Heart right ventricle (tissue), 16 donors: ENCODE results near the gene MRPL1. TPM values are rescaled to one million over a fixed set of nuclear protein-coding genes. Genes with fewer than 3 reads are reported as not detected.

ENCODE experiments used
- ATAC-seq, 8 donors: fragments of 200-7000 bp; cut with Tn5 transposase; one replicate each; pipeline ENCODE4 v1.9.1; 2020; ENCODE audit warnings: mild to moderate bottlenecking in 8 of 8, moderate library complexity in 8 of 8, moderate number of reproducible peaks in 1 of 8
- DNase-seq, 2 donors: peaks; one replicate each; pipeline ENCODE4 v3.0.0-alpha.2; 2020
- H3K27ac ChIP-seq, 10 donors: fragments of 200-600 bp; sonication (generic) in 2 of 10; one replicate each; pipeline versions ENCODE4 v1.5.0 to v1.8.0; 2020 to 2022; ENCODE audit warnings: mild to moderate bottlenecking in 3 of 10
- H3K27me3 ChIP-seq, 7 donors: fragments of 200-600 bp; one replicate each; pipeline ENCODE4 v1.8.0; 2021 to 2022; ENCODE audit warnings: mild to moderate bottlenecking in 2 of 7
- H3K36me3 ChIP-seq, 9 donors: fragments of 200-600 bp; sonication (generic) in 1 of 9; one replicate each; pipeline versions ENCODE4 v1.5.0 to v1.8.0; 2020 to 2022; ENCODE audit warnings: mild to moderate bottlenecking in 2 of 9
- H3K4me1 ChIP-seq, 9 donors: fragments of 200-600 bp; sonication (generic) in 1 of 9; one replicate each; pipeline versions ENCODE4 v1.5.0 to v1.8.0; 2020 to 2022; ENCODE audit warnings: mild to moderate bottlenecking in 4 of 9
- H3K4me3 ChIP-seq, 10 donors: fragments of 200-600 bp; sonication (generic) in 2 of 10; one replicate each; pipeline versions ENCODE4 v1.5.0 to v1.8.0; 2020 to 2022; ENCODE audit warnings: mild to moderate bottlenecking in 7 of 10, moderate library complexity in 2 of 10
- H3K9me3 ChIP-seq, 11 donors: fragments of 200-600 bp in 10 of 11; sonication (generic) in 2 of 11; one replicate each; pipeline versions ENCODE4 v1.5.0 to v1.8.0; 2013 to 2022; ENCODE audit warnings: mild to moderate bottlenecking in 2 of 11, control low read depth in 1 of 11, moderate library complexity in 1 of 11
- CTCF ChIP-seq, 9 donors: fragments of 200-600 bp; sonication (generic) in 2 of 9; IDR thresholded peaks; one replicate each; pipeline versions ENCODE4 v1.5.0 to v1.8.0; 2021 to 2022; ENCODE audit warnings: antibody characterized with exemption in 9 of 9, mild to moderate bottlenecking in 5 of 9, moderate library complexity in 1 of 9
- WGBS, 2 donors: extraction: QIAGEN DNeasy Blood & Tissue Kit; methylation state at CpG; one replicate each; pipeline ENCODE4 v1.1.7; 2013; ENCODE audit warnings: inconsistent platforms in 1 of 2; 5-methylcytosine and 5-hydroxymethylcytosine counted together
- intact Hi-C, 10 donors: fragments of 100-400 bp; cut with DNase I; formaldehyde crosslinking; loops; one replicate each; pipeline versions ENCODE4 v1.11.1 to v1.14.2; 2022
- polyA plus RNA-seq, 2 donors: library from polyadenylated mRNA; stranded (reverse); fragments of 200-250 nt; gene quantifications; one replicate each; pipeline ENCODE4 v1.2.3, GENCODE V29; 2013
- total RNA-seq, 10 donors: library from RNA; stranded (reverse); fragmentation: NEBNext Ultra II Directional in 3 of 10; extraction: Animal tissue kit (Norgen Biotek cat#: 25700) in 3 of 10; gene quantifications; one replicate each; pipeline versions ENCODE4 v1.2.1 to v1.2.4, GENCODE V29; 2021 to 2023
- donor health status: Arrhythmogenic right ventricular cardiomyopathy.
- donor health status: ischemic (EF 13 %, LVEDD 7.1; RV severe dilation, severe dysfunction).
- donor health status: healthy with polysubstance abuse.
- donor health status: DM: no; HTN: yes; CAD: no.
- donor health status: DM: no; HTN: no; CAD: no.
- donor health status: ischemic (EF 25% LVEDD 6.9; RV normal size, moderate dysfunction).
- donor health status: ischemic (EF 25% LVEDD 5.7; RV mildly dilated, moderate dysfunction).
- donor health status: healthy.
- donor health status: DM: yes; HTN: yes; CAD: no.
- donor health status: Ischemic cardiomyopathy.
- donor health status: ischemic (EF 35%, LVEDD 5.7; RV mildly dilated, moderate dysfunction).
- donor health status: nonischemic (EF 11% LVEDD 7.7; RV severe dilation, severe dysfunction).
- donor health status: DM: yes; HTN: yes; CAD: no.
- donor health status: PGD.
- donor health status: ischemic (EF 29% LVEDD 5.4; RV normal size, mild dysfunction).
- donor health status: nonischemic (EF 23%, LVEDD 6.1; RV moderate dilation, normal function).

MRPL1 gene
- total and polyA plus RNA-seq, 12 donors: 29.1 to 57.6 (median 45.8) TPM

DNA sequence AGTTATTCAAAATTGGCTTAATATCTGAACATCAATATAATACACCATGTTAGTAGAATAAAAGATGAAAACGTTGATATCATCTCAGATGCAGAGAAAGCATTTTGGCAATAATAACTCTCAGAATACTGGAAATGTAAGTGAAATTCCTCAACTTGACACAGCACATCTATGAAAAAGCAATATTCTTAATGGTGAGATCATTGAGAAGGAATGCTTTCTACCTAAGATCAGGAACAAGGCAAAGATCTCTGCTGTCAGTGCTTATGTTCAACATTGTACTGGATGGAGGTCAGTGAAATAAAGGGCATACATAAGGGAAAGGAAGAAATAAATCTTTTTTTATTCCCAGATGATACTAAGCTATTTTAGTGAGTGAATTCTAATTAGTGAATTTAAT, 40.6 kb downstream of the MRPL1 start:
- no peaks in the 10 kb centered on the region for H3K27me3 ChIP-seq
- TF ChIP-seq CTCF (IDR thresholded peaks at IDR 0.05): no peak
- 93 to 97% methylated on average over 1 of the region's 1 CpG for WGBS, 2 donors
- ATAC-seq (no peak), DNase-seq (no peak)
- no peak overlapping the region for H3K27ac ChIP-seq
- peaks cover 0 to 4% (median 0%) of the 10 kb centered on the region in 9 donors for H3K4me1 ChIP-seq
- intact Hi-C loops: no loop called here
- no peaks in the 10 kb centered on the region for H3K9me3 ChIP-seq
- peaks cover 0 to 49% (median 0%) of the 10 kb centered on the region in 9 donors for H3K36me3 ChIP-seq
- H3K4me3 ChIP-seq: no peak overlapping the region

GRCh38 chr4:77905651-77906263, 43.1 kb downstream of the MRPL1 start:
- no peak for ATAC-seq
- no peak for TF ChIP-seq CTCF (IDR thresholded peaks at IDR 0.05)
- Histone ChIP-seq H3K36me3 (peaks cover 0 to 61% (median 4%) of the 10 kb centered on the region in 9 donors), H3K27me3 (no peaks in the 10 kb centered on the region), H3K4me1 (no peaks in the 10 kb centered on the region), H3K9me3 (no peaks in the 10 kb centered on the region), H3K4me3 (no peak overlapping the region), H3K27ac (no peak overlapping the region)
- DNase-seq: no peak
- intact Hi-C loops: no loop called here

GRCh38 chr4:77910676-77911075, 48.0 kb downstream of the MRPL1 start:
- no peak for ATAC-seq
- peaks cover 0 to 5% (median 0%) of the 10 kb centered on the region in 11 donors for H3K9me3 ChIP-seq
- no peak for DNase-seq
- peaks cover 0 to 45% (median 4%) of the 10 kb centered on the region in 9 donors for H3K36me3 ChIP-seq
- no peak overlapping the region for H3K4me3 ChIP-seq
- TF ChIP-seq CTCF (IDR thresholded peaks at IDR 0.05): no peak
- H3K4me1 ChIP-seq: no peaks in the 10 kb centered on the region
- H3K27ac ChIP-seq: no peak overlapping the region
- intact Hi-C loops: no loop called here
- H3K27me3 ChIP-seq: no peaks in the 10 kb centered on the region

- TF ChIP-seq CTCF (IDR thresholded peaks at IDR 0.05): no peak
- ATAC-seq (no peak), DNase-seq (no peak)
- no peak overlapping the region for H3K27ac ChIP-seq
- H3K4me1 ChIP-seq: no peaks in the 10 kb centered on the region
- H3K4me3 ChIP-seq: no peak overlapping the region
- WGBS, 2 donors: 100% methylated on average over 1 of the region's 1 CpG
- H3K9me3 ChIP-seq: peaks cover 0 to 5% (median 0%) of the 10 kb centered on the region in 11 donors
- peaks cover 0 to 45% (median 4%) of the 10 kb centered on the region in 9 donors for H3K36me3 ChIP-seq
- no peaks in the 10 kb centered on the region for H3K27me3 ChIP-seq
- intact Hi-C loops: no loop called here
Observed at GRCh38 chr4:77911091-77911490, 48.5 kb downstream of the MRPL1 start.
